GM19351 (cell line): ENCODE results near the gene AGPAT4.
"Not testable (repeated sequence)": the region's sequence is repeated elsewhere in the genome, so short reads cannot be mapped to it uniquely, and the experiment has no call there.

ENCODE experiments used
- ATAC-seq: cut with Tn5 transposase; IDR thresholded peaks from one replicate; pipeline ENCODE4 v1.9.1; 2021; ENCODE audit warnings: mild to moderate bottlenecking, moderate library complexity; ENCODE audit not compliant: unreplicated experiment

Gene AGPAT4

DNA sequence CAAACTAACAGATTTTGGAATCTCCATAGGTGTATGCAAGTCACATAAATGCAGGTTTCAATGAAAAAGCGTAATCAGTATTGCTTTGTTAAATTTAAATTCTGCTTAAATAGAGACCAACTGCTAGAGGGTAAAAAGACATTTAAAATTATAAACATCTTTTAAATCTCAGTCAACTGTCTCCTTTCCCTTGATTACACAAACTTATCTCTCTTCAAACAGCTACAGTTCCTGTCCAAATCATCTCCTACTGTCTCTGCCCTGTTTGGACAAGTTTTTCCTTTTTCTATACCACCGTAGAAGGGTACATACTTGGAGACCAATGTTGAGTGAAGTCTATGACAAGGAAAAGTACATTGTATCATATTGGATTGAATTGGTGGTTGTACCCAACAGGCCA is 43.5 kb downstream of the AGPAT4 start:
- ATAC-seq: no peak

DNA sequence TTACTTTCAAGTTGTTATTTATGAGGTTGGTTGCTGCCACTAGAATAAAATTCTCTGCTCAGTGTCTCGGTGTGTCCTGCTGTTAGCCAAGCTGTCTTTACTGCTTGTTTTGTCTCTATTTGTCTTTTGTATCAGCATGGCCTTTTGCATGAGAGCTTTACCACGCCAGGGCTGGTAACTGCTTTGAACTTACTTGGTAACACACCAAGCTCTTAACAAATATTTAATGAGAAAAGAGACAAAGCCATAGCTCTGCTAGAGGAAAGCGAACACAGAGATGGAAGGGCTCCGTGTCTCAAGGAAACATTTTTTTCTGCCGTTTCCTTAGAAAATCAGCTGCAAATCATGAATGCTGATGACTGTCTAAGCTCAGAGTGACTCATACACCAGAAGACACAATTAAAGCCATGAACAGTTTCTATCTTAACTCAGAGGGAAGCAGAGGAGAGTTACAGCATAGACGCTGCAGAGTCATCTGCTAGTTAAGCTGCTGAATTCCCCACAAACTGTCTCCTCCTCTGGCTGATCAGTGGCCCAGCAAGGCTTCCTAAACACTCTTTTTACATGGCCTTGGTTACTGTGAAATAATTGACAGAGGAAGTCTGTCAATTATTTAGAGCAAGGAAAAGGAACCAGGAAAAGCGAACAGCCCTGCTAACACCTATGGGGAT is 44.8 kb downstream of the AGPAT4 start:
- no peak for ATAC-seq

DNA sequence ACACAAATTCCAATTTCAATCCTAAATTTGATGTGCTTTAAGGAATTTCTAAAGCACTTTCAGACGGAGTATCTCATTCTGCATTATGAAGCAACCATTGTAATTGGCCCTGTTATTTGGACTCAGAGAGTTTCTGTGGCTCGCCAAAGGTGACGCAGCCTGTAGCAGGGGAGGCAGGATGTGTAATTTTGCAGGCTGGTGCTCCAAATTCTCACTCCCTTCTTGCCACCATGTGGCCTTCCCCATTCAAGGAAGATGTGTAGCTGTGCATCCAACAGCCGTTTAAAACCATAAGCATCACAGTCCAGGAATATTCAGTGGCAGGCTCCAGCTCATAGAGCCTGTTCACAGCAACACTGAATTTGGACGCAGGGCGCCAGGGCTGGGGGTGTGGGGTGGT is 45.8 kb downstream of the AGPAT4 start:
- ATAC-seq: no peak

DNA sequence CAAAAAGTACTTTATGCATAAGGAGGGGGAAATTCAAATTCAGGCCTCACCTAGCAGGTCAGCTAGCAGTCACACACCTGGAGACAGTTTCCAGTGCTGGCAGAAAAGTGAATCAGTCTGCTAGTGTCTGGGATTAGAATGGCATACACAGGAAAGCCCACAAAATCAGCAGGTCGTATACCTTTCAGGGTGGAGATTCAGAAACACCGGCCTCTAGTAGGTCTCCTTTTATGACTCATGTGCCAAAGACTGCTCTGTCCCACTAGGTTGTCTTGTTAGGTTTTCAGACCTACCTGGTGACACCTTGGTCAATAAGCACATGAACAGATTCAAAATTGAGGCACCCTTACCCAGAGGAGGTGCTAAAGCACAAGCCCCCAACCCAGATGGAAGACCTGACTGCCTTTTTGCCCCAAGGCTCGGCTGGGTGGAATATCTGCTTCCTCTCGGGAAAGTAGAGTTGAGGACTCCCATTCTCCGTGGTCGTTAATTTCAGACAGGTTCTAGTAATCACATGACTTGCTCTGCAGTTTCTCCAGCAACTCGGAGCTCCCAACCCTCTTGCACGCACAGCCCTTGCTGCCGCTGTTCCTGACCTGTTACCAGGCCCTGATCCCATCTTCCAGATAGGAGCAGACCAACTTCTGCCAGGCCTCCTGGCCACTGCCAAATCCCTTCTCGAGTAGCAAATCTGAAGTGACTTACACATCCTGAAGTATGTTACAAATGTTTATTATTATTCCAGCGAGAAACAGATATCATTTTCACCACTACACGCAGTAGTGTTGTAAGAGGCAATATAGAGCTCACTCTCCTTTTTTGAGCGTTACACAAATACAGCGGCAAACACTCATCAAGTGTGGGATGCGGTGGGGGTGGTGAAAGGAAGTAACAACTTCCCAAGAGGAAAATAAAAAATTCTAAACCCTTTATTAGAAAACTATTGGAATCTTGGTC is 46.6 kb downstream of the AGPAT4 start:
- ATAC-seq: peak; percentile 24

DNA sequence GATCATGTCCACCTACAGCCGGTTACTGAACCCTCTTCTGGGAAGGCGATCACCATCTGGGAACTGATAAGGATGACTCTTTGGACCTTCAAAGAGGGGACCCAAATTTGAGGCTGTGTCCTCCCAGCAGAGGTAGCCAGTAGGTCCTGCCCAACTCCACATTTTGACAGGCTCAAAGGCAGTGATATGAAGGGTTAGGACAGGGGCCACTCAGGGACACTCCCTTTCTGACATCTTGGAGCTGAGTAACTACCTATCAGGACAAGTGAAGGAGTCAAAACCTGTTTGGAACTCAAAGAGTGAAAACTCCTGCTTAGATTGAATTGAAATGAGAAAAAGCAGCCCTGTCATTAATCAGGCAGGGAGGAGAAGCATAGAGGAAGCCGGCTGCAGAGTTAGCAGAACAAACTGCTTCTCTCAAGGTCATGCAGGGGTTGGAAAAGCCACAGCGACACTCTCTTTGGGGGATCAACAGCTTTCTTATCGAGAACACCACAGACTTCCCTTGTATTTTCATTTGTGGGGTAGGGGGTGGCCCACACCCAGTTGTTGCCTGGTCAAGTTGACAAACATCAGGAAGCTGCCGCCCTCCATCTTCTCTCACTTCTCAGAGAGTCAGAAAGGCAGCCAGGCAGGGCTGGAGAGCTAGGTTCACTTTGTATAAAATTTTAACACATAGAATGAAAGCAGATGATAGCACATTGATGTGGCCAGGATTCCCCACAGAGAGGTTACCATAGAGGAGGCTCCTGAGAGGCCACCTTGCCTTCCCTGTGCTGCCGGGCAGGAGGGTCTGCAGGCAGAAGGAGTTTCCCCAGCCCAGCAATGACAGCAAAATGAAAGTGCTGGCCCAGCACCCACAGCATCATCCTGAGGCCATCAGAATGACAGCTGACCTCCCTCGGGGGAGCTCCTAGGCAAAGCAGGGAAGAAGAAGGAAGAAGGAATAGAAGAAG is 47.6 kb downstream of the AGPAT4 start:
- ATAC-seq: peak; percentile 44

DNA sequence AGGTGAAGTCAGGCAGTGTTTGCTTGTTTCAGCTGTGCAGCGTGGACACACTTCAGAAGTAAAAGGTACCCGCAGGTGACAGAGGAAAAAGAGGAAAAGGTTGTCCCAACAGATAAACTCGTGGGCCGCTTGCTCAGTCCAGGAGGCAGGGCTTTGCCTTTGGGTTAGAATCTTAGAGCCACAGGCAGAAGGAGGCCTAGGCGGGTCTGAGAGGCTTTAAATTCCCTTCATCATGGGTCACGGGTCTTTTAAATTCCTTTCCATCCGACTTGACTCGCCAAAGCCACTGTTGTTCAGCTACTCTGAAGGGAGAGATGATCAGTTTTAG is 48.2 kb downstream of the AGPAT4 start:
- no peak for ATAC-seq

DNA sequence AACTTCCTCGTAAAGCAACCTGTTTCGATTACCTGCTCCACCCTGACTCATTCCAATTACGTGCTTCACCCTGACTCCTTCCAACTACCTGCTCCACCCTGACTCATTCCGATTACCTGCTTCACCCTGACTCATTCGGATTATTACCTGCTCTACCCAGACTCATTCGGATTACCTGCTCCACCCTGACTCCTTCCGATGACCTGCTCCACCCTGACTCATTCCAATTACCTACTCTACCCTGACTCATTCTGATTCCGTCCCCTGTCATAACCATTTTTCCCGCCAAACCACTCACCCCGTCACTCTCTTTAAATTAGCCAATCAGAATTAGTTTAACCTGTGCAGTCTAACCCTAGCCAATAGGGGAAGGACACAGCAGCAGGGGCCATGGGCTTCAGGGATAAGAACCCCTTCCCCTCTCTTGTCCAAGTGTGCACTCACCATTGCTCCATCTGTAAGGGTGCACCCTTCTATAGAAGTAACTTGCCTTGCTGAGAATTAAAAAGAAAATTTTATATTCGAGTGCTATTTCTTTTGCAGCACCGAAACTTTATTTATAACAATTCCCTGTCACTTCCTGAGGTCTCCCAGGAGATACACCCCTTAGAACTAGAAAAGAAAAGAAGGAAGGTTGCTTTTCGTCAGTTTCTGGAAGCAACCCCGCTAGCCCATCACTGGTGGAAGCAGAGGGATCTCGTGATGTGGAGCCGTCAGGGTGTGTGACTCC is 48.7 kb downstream of the AGPAT4 start:
- ATAC-seq: not testable (repeated sequence)

DNA sequence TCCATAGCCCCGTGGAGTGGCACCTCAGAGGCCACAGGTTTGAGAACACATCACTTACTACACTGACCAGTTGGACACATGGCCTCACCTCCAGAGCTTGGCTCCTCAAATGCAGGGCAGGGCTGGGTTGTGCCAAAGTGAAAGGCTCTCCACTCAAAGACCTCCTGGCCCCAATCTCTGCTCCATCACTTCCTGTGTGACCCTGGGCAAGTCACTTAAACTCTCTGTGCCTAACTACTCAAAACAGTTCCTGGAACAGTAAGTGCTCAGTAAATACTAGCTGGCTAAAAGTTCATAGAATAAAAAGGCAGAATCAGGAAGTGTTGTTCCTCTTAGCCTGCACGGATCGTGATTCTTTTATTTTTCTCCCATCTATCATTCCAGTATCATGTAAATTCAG is 50.2 kb downstream of the AGPAT4 start:
- no peak for ATAC-seq

DNA sequence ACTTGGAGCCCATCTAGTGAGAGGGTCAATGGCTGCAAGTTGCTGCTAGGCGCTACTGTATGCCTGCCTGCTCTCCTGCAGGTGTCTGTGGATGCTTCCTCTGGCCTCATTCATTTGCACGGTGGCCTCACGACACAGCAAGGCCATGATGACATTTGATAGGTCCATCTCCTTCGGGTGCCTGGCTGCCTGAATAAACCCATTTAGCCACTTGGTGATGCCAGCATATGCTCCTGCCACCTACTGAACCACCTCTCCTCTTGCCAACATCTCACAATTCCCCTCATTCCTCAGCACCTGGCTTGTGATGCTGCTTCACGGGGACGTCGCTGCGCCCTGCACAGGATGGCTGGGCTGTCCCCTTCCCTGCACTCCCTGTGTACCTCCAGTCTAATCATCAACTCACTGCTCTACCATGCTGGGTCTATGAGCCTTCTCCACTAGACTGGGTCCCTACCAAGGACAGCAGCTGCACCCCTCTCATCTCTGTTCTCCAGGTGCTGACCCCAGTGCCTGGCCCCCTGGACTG is 51.1 kb downstream of the AGPAT4 start:
- no peak for ATAC-seq

DNA sequence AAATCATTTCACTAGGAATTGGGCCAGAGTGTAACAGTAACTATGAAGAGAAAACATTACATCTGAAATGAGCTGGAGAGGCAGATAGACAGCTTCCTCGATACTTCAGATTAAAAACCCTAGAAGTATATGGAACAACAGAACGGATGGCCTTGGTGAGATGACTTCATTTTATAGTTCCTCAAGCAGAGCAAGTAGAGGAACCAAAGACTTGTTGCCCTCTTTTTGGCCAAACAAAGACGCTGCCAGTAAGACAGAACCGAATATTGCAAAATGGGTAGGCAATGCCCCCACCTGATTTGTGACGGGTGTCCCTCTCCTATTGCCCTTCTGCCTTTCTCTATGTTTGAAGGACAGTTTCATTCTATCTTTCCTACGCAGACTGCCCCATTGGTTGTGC is 53.5 kb downstream of the AGPAT4 start:
- ATAC-seq: no peak

DNA sequence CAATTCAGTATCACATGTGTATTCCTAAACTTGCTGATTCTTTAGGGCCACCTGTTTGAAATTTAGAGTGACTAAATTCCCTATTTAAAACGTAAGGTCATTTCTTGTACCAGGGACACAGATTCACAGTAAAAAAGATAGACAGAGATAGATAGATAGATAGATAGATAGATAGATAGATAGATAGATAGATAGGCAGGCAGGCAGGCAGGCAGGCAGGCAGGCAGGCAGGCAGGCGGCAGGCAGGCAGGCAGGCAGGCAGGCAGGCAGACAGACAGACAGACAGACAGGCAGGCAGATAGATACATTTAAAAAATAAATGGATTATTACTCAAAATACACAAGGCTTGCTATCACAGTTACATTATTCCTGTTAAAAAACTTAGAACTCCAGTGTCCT is 54.2 kb downstream of the AGPAT4 start:
- ATAC-seq: no peak

DNA sequence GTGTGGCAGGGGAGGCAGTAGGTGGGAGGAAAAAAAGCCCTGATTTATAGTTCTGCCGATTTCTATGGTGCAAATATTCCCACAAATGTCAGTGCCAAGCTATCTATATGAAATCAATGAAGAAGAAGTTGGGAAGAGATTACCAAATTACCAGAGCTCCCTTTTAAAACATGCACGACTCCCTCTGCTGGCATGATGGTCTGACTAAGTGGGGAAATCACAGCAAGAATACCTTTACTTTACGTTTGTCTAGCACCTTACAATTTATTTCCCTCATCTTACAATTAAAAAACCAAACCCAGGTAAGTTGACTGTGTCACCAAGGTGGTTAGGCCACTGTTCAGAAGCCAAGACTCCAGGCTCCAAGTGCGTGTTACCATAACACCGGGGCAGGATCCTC is 55.6 kb downstream of the AGPAT4 start:
- no peak for ATAC-seq

DNA sequence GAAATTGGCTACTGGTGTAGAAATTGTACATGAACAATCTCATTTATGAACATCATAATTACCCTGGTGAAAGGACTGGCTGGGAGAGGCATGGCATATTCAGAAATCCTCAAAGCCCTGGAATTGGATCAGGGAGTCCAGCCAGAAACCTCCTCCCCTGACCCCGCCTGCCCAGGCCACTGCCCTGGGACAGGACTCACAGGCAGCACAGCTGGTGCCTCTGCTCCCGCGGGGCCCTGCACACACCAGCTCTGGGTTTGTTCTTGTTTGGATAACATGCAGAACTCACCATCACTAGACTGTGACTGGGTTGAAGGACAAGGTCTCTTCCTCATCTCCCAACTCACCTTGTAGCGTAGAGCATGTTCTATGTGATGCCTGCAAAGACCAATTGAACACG is 56.2 kb downstream of the AGPAT4 start:
- no peak for ATAC-seq

DNA sequence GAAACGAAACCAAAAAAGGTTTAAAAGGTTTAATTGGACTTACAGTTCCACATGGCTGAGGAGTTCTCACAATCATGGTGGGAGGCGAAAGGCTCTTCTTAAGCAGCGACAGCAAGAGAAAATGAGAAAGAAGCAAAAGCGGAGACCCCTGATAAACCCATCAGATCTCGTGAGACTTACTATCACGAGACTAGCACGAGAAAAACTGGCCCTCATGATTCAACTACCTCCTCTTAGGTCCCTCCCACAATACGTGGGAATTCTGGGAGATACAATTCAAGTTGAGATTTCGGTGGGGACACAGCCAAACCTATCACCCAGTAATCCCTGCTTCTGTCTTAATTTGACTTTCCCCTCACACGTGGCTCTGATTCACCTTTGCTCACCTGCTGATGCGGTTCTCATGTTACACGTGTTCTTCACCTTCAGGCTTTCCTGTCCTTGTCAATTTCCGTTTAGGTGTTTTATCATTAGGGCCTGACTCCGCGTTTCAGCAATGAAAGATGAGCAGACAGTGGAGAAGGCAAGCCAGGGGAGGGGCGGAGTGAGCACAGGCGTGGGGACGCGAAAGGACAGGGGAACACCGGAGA is 57.1 kb downstream of the AGPAT4 start:
- ATAC-seq: no peak

DNA sequence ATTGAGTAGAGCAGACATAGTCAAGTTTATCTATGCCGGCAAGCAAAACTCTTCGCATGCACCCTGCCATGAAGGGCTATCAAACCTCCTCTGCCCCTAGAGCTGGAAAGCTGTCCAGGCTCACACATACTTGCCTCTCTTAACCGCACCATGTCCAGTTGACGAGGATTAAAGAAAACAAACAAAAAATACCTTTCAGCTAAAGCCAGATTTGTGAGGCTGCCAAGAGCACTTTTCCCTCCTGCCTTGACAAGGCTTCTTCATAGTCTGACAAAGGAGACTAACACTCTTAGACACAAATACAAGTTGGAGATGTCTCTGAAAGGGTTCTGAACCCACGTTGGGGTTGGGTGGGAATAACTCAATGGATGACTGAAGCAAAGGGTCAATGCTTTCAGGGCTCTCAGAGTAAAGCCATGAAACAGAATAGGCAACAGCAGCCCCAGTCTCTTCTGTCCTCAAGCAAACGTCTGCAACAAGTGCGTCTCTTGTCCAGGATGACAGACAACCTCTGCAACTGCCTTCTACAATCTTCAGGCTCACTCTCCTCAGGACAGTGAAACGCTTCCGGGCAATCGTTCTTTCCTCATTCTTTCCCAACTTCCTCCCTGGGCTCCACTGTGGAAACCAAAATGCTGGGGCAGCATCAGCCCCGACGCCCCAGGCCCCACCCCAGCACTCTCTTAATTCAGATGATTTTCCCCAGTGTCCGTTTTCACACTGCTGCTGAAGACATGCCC is 57.8 kb downstream of the AGPAT4 start:
- ATAC-seq: no peak

DNA sequence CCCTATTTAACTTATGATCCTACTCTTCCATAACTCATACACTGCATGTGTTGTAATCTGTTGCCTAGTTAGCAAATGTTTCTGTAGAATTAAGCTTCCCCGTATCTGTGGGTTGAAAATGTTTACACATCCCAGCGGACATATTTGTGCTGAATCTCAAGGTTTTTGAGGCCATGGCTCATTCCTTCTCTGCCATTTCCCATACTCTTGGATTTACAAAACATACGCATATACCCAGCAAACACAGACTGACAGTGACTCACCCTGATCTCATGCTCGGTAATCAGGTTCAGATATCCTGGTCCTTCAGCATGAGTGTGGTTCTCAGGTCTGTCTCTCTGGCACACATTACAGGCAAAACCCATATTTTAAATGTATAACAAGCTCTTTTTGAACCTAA is 58.7 kb downstream of the AGPAT4 start:
- ATAC-seq: no peak

DNA sequence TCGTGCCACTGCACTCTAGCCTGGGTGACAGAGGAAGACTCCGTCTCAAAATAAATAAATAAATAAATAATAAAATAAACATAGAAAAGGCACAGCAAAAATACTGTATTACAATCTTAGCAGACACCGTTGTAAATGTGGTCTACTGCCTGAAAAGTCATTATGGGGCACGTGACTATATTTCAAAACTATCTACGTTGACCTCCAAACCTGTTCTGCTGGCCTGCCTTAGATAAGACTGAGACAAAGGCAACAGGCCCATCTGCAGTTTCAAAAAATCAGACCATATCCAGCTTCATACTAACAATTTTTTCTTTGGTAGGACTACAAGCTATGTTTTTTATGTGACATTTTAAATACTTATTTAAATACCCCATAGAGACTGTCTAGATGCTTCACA is 59.1 kb downstream of the AGPAT4 start:
- ATAC-seq: no peak

DNA sequence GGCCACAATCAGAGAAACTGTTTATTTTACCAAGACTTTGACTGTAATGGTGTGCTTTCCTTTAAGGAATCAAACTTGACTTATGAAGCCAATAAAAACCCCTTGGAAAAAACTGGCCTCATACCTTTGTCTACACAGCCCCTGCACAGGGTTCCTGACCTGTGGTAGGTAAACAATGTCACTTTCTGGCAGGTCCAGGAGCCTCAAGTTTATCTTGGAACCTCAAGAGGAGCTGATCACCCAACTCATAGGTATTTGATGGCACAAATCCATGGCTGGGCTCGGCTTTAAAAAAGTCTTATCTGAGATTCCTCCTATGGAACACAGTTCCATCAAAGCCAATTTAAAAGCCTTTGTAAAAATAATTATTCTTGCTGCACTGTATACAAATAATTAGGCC is 61.0 kb downstream of the AGPAT4 start:
- ATAC-seq: no peak

DNA sequence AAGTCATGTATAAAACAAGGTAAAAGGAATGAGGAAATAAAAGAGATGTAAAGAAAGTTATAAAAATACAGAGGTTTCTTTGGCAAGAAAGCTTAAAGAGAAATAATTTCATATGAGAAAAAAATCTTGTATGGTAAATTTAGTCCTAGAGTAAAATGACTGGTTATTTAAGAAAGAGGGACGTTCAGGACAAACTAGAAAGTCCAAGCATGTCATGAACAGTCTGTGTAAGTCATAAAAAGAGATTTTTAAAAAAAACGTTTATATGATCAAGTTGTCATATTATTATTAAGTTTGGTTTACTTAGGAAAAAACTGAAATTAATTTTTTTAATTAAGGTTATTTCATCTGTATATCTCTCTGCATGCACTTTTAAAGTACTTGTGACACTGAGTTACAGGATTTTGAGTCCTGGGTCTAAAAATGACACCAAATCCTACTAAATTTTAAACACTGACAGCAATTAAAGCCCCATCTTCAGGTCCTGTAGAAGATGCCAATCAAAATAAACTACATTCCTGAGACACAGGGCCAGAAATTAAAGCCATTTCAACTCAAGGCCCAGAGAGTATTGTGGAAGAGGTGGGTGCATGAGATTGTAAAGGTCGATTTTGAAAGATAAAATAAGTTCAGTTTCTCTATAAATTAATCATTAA is 62.4 kb downstream of the AGPAT4 start:
- no peak for ATAC-seq
